Measurements from ENCODE around the gene SPP2. TPM values are rescaled to one million over a fixed set of nuclear protein-coding genes. Genes with fewer than 3 reads are reported as not detected.

The SPP2 gene
- total RNA-seq, 1 experiment from 2014 or later = not detected

GRCh38 chr2:234126146-234126470 is 75.6 kb downstream of the SPP2 start (continued):
- no peak for TF ChIP-seq TEAD4 (CRISPR knock-in tag; IDR thresholded peaks at IDR 0.05)

Other genes starting within 250 kb of the SPP2 start
- 64.2 to 83.7 TPM (median 67.5 TPM) in 3 replicates for gene HJURP, start 196.2 kb upstream of the SPP2 start, total RNA-seq (2021)
- gene TRPM8, start 133.3 kb upstream of the SPP2 start, total RNA-seq (2021) = 0.26 TPM in 1 of 3 replicates, not detected in the others

Measured in WTC11 (cell line).